ENCODE measurements around the gene CGB7. TPM values are rescaled to one million over a fixed set of nuclear protein-coding genes. Genes with fewer than 3 reads are reported as not detected.

The CGB7 gene
- total and polyA plus RNA-seq, 10 donors = 0.03 to 0.06 TPM; not detected in 8

DNA sequence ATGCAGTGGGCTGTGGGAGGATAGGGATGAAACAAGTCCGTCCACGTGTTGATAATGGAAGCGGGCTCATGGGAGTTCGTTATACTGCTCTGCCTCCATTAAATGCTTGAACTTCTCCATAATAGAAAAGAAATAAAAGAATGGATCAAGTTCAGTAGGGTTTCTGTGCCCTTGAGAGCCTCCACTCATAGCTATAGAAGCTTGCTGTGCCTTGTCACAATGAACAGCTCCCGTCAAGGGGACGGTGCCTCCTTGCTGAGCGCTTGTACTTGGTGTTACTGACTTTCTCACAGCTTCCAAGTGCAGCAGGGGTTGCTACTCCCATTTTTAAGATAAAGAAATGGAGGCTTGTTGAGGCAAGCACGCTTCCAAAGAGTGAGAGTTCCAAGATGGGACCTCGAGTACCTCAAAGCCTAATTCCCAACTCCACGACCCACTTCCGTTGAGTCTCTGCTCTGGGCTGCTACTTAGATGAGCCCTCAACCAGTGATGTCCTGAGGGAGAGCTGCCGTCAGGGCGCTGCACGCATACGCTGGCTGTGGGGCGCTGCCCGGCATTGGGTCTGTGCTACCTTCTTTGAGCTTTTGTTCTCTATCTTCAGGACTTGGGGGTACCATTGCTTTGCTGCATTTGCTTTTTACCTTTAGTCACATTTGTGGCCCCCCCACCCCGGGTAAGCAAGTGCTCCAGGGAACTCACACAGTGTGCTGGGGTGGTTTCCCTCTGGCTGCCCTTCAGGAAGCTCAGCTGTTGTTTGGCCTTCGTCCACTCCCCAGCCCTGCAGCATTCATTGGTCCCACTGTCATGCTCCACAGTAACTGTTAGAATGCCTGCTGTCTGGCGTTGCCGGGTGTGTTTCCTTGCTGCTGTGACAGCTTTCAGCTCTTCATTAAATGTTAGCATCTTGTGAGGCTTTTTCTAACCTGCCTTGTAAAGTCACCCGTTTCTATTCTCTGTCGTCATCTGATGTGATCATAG, 37.2 kb upstream of the CGB7 start:
- H3K27me3 ChIP-seq (replicated peaks in 1 of 7) = no peaks in the 10 kb centered on the region
- no peak for DNase-seq
- TF ChIP-seq POLR2AphosphoS5 (IDR thresholded peaks at IDR 0.05) (peak in 1 of 3 donors; percentile 58), CTCF (IDR thresholded peaks at IDR 0.05 in 8 of 11, conservative IDR thresholded peaks at IDR 0.05 in 3 of 11) (no peak)
- H3K4me3 ChIP-seq = no peak overlapping the region
- no peak overlapping the region for H3K27ac ChIP-seq
- peaks cover 0 to 51% (median 16%) of the 10 kb centered on the region in 6 donors for H3K4me1 ChIP-seq
- H3K36me3 ChIP-seq = peaks cover 19 to 100% (median 94%) of the 10 kb centered on the region in 6 donors
- WGBS, 5 donors = 79 to 86% (median 82%) methylated on average over 23 of the region's 23 CpGs
- no peaks in the 10 kb centered on the region for H3K9me3 ChIP-seq
- intact Hi-C loops (cut with DNase I; ENCODE audit: low total_unique reads) = loop anchor here (10.0 kb wide), 1 partner anchor 50 kb away; no protein-coding TSS in a partner anchor

DNA sequence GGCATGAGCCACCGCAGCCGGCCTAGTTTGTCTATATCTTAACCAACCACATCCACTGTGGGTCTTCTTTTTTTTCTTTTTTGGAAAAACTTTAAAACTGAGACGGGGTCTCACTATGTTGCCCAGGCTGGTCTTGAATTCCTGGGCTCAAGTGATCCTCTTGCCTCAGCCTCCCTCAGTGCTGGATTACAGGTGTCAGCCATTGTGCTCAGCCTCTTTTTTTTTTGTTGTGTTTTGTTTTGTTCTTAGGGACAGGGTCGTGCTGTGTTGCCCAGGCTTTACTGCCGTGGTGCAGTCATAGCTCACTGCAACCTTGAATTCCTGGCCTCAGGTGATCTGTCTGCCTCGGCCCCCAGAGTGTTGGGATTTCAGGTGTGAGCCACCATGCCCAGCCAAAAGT, 35.1 kb upstream of the CGB7 start:
- Histone ChIP-seq H3K27ac (no peak overlapping the region), H3K36me3 (peaks cover 15 to 100% (median 92%) of the 10 kb centered on the region in 6 donors), H3K4me3 (no peak overlapping the region), H3K27me3 (replicated peaks in 1 of 7) (no peaks in the 10 kb centered on the region), H3K9me3 (no peaks in the 10 kb centered on the region), H3K4me1 (peaks cover 5 to 64% (median 26%) of the 10 kb centered on the region in 6 donors)
- WGBS, 5 donors = 94 to 97% (median 96%) methylated on average over 6 of the region's 6 CpGs
- intact Hi-C loops (cut with DNase I; ENCODE audit: low total_unique reads) = loop anchor here (10.0 kb wide), 1 partner anchor 52 kb away; no protein-coding TSS in a partner anchor
- no peak for TF ChIP-seq POLR2AphosphoS5 (IDR thresholded peaks at IDR 0.05)
- TF ChIP-seq POLR2A (IDR thresholded peaks at IDR 0.05) = no peak
- no peak for TF ChIP-seq CTCF (IDR thresholded peaks at IDR 0.05 in 8 of 11, conservative IDR thresholded peaks at IDR 0.05 in 3 of 11)
- no peak for DNase-seq

- no peaks in the 10 kb centered on the region for H3K27me3 ChIP-seq (replicated peaks in 1 of 7)
- 84 to 92% (median 91%) methylated on average over 17 of the region's 17 CpGs for WGBS, 5 donors
- DNase-seq = no peak
- H3K9me3 ChIP-seq = no peaks in the 10 kb centered on the region
- intact Hi-C loops (cut with DNase I; ENCODE audit: low total_unique reads) = loop anchor here (10.0 kb wide), 1 partner anchor 53 kb away; no protein-coding TSS in a partner anchor
- H3K4me3 ChIP-seq = no peak overlapping the region
- peaks cover 13 to 67% (median 33%) of the 10 kb centered on the region in 6 donors for H3K4me1 ChIP-seq
- no peak overlapping the region for H3K27ac ChIP-seq
- TF ChIP-seq POLR2A (IDR thresholded peaks at IDR 0.05) (no peak), CTCF (IDR thresholded peaks at IDR 0.05 in 8 of 11, conservative IDR thresholded peaks at IDR 0.05 in 3 of 11) (no peak), POLR2AphosphoS5 (IDR thresholded peaks at IDR 0.05) (no peak)
- peaks cover 15 to 100% (median 87%) of the 10 kb centered on the region in 6 donors for H3K36me3 ChIP-seq
These were observed 34.0 kb upstream of the CGB7 start for GRCh38 chr19:49091391-49092038.
